GM19455 (cell line): ENCODE data around the gene SMIM35.

Experiments
- ATAC-seq: cut with Tn5 transposase; IDR thresholded peaks from one replicate; pipeline ENCODE4 v1.9.1; 2021; ENCODE audit not compliant: unreplicated experiment

SMIM35 gene

DNA sequence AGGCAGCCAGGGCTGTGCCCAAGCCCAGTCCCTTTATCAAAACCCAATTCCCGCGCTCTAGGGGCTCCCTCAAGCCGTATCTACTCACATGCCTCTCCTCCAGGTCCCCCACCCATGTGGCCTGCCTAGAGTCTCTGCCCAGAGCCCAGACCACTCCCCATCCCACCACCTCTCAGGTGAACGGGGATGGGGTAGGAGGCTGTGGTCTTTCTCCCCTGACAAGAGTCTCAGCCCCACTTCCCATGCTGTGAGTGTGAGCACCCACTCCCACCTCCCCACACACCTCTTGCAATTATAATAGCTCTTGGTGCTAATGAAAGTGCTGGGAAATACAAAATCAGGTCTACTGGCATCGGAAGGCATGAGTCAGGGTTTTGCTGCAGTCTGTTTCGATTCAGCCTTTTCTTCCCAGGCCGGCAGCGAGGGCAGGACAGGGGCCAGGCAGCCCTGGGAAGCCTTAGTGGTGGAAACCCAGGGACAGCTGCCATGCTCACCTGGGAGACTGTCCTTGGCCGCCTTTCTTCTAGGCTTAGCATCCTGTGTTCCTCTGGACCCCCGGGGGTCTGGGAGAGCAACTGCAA is 26.6 kb downstream of the SMIM35 start:
- ATAC-seq = no peak

DNA sequence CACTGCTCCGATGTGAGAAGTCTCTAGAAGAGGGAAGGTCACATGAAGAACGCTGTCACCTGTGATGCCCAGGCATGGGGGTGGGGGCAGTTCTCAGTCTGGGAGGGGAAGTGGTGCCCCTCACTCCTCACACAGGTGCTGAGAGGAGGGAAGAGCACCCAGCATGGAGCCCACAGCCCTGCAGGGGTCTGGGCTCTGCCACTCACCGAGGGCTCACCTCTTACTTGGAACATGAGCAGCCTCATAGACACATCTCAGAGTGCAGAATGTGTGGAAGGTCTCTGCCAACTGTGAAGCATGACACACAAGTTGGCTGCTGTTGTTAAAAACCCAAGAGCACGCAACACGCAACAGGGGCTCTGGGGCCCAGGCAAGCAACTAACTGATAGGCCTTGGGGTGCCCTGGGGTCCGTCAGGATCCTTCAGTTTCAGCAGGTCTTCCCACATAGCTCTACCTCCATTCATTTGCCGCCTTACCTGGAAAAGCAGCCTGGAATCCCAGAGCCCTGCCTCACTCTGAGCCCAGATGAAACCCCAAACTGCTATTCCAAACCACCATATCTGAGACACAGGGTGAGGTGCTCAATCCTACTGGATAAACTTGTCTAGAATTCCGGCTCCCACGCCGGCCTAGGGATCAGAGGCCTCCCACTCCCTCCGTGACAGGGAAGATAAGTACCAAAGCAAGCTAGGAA is 27.4 kb downstream of the SMIM35 start:
- no peak for ATAC-seq

DNA sequence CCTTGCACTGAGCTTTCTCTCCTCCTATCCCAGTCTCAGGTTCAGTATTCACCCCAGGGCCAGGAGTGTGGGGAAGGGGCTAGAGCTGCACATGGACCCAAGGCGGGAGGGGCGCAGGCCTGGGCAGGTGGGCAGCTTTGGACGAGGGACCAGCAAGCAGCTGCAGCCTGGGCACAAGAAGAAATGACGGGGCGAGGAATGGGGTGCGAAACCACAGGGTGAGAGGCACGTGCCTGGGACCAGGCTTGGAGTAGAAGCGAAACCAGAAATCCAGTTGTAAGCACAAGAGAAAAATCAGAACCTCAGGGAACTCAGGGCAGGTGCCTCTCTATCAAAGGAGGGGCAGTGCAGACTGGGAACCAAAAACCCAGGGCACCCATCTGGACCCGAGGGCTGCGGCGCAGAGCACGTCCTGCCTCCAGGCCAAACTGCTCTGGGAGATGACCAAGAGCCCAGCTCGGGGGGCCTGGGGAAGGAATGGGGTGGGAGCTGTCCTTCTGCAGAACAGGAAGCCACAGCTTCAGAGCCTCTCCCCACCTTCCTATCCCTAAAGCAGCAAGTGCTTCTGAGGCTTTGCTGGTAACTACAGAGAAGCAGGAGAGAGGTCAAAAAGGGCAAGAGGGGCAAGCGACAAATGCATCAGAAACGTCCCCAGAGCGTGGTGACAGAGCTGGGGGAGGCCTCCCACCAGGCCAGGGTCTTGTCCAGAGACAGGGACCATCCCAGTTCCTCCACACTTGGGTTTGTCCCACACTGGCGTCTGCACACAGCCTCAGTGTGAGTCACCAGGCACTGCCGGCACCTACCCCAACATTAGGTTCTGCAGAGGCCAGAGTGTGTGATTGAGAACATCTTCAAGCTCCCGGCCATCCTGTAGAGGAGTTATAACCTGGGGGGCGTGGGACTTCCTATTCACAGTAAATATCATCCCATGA is 28.2 kb downstream of the SMIM35 start:
- no peak for ATAC-seq

DNA sequence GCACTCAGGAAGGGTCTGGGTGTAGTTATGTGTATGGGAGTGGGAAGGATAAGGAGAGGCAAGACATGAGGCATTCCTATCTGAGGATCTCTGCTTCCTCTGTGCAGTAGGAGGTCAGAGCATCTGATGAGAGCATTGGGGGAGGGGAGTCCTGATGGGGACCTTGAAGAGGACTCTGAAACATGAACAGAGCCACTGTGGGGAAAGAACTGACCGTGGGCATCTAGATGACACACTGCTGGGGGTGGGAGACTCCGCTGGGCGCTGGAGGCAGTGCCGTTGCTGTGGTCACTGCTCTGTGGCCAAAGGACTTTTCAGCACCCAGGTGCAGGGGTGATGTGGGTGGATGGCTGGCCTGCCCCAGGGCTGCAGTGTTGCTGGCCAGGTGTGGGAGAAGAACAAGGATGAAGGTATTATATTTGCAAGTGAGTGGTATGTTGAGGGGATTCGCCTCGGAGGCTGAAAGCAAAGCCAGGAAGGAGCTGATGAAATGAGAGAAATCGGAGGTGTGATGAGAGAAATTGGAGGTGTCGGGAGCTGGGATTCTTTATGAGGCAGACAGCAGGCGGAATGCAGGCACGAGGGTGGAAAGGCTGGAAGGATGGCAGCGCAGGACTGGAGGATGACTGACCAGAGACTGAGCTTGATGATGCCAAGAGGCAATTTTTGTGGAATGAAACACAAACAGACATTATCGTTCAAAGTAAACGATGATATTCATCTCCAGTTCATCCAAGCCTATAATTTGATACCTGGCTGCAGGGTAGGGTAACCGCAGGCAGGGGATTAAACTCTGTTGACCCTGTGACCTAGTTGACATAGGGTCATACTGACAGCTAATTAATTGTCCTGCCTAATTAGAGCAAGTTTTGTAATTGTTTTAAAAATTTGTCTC is 29.3 kb downstream of the SMIM35 start:
- ATAC-seq = no peak

DNA sequence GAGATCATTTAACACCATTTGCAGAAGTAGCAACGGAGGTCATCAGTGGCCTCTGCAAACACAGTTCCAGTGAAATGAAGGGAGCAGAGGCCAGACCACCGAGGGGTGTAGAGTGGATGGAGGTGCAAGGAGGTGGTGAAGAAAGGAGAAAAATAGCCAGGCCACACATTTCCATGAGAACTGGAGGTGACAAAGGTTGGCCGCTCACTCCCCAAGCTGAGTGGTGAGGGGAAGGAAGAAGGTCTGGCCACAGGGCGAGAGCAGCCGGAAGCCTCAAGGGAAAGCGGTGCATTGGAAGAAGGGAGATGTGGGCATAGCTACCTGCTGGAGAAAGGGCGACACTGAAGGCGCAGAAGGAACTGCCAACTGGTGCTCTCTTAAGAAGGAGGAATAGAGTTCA is 30.0 kb downstream of the SMIM35 start:
- ATAC-seq = no peak

DNA sequence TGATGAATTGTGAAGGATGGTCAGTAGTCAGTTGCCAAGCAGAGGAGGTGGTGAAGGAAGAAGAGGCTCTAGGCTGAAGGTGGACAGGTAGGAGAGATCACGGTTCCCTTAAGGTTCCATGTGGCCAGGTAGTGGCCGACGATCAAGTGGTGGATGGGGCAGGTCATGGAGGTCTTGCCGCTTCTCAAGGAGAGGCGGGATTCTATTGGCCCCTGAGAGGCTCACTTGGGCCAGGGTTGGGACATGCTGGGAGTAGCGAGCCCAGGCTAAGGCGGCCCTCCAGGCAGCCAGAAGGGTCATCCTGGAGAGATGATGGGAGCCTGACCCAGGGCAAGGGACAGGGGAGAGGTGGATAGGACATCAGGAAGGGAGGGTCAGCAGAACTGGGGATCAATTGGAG is 30.8 kb downstream of the SMIM35 start:
- no peak for ATAC-seq

DNA sequence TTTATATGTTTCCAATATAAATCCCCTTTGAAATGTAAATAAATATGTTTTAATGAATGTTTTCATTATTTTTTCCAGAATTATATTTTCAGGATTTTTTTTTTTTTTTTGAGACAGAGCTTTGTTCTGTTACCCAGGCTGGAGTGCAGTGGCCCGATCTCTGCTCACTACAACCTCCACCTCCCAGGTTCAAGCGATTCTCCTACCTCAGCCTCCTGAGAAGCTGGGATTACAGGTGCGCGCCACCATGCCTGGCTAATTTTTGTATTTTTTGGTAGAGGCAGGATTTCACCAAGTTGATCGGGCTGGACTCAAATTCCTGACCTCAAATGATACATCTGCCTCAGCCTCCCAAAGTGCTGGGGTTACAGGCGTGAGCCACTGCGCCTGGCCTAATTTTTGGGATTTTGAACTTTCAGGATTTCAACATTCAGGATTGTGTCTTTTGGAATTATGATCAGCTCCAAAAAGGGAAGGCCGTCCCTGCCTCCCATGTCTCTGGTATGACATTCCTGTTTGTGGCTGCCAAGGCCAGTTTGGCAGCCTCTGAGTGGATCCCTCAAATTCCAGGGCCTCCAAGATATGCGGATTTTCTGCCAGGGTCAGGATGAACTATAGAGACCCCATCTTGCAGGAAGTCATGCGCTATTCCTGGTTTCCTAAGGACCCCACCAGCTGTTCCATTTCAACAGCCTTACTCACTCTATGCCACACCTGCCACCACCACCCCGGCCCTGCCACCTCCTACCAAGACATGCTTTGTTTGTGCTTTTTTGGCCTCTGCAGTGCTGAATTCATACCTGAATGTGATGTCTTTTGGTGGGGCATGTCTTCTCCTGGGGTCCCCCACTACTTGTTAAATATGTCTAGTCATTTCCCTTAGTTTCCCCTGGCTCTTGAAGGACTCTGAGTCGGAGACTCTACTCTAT is 31.8 kb downstream of the SMIM35 start:
- no peak for ATAC-seq

DNA sequence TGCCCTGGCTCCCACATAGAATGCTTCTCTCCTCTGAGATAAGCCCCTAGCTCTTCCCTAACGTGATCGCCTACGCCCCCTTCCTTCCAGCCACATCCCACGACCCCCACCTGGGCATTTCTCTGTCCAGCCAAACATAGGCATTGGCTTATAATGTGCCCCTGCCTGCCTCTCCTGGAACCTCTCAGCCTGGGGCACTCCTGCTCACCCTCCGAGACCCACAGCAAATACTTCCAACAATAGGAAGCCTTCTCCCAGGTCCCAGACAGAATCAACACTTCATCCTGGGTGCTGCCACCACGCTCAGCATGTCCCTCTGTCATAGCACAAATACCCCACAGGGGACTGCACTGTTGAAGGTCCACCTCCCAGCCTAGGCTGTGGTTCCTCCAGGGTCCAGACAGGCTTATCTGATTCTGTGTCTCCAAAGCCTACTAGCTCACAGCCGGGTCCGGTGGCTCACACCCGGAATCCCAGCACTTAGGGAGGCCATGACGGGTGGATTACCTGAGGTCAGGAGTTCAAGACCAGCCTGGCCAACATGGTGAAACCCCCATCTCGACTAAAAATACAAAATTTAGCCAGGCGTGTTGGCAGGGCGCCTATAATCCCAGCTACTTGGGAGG is 34.1 kb downstream of the SMIM35 start:
- ATAC-seq = no peak

DNA sequence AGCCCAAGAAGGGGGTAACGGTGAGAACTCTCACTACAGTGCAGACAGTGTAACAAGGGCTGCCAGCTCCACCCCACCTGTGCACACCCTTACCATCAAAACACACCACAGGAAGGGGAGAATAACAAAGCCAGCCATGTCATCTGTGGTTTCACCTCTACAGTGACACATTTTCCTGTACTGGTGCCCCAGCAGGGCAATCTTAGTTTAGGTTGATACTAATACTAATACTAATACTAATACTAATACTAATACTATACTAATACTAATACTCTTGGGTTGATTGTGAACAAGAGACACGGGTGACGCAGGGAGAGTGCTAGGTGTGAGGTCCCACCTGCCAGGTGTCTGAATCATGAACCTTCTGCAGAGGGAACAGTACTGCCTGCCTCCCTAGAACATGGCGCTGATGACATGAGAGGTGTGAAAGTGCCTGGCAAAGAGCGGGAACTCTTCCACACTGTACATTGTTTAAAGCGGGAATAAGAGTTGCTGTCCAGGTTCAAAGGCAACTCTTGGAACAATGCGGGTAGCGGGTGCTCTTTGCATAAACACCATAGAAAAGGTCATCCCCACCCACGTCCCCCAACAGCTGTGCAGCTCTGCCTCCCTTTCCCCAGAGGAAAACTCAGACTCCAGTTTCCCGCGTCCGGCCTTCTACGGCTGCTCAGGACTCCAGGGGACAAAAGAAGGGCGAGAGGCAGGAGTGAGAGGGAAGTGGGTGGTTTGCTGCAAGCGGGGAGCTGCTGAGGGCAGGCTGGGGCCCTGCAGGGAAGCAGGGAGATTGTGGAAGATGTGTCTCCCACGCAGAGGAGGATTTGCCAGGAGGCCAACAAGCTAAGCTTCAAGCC is 34.9 kb downstream of the SMIM35 start:
- no peak for ATAC-seq

DNA sequence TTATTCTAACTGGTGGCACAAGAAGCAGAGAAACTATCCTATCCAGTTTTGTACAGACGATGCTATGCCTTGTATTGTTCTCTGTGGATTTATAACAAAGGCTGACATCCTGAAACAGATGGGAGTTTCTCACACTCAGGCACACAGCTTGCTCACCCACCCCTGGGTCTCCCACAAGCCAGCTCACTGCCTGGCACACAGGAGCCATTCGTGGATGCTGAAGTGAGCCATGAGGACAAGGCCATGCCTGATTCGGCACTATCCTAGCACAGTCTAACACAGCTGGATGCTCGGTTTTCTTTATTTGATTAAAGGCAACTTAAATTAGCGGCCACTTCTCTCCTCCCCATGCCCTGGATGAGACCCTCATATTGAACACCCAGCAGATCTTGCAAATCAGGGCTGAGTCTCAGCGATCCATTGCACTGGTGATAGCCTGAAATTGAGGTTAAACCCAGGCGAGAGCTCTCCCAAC is 35.6 kb downstream of the SMIM35 start:
- no peak for ATAC-seq

DNA sequence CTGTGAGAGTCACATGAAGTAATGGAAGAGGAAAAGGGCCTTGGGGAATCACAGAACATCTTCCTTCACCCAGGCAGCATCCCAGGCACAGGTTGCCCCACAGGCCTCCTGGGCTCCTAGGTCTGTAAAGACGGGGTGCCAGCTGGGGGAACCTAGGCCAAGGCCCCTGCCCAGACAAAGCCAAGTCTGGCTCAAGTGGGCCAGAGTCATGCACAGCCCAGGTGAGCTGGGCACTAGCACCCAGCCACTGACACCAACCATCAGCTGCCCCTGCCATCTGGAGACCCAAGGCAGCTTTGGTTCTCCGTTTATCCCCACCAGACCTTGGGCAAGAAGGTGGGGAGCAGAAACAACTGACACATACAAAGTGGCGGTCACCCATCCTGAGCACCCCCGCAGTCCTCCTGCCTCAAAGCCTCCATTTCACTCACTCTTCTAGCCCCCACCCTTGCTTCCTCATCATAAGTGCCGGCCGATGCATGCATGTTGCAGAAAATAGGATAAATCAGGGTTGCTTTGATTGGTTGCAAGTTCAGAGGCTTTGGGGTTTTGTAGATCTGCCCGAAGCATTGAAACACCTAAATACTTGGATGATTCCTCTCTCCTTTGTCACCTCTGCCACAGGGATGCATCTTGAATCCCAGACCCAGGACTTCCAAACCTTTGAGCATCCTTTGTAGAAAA is 36.4 kb downstream of the SMIM35 start:
- no peak for ATAC-seq

DNA sequence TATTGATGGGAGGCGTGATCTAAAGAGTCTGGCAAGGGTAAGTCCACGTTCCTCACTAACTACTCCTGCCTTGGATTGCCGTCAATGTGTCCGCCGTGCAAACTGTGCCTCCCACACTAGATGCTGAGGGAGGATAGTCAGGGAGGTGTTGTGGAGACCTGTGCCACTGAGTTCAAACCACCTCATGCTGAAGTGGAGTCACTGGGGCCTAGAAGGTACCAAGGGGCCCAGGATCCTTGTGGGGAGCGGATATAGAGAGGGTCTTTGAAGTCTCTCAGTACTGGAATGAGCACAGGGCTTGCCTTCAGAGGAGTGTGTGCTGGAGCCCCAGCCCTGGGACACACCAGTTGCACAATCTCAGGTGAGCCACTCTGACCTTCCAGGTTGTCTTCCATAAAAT is 37.0 kb downstream of the SMIM35 start:
- ATAC-seq = no peak

DNA sequence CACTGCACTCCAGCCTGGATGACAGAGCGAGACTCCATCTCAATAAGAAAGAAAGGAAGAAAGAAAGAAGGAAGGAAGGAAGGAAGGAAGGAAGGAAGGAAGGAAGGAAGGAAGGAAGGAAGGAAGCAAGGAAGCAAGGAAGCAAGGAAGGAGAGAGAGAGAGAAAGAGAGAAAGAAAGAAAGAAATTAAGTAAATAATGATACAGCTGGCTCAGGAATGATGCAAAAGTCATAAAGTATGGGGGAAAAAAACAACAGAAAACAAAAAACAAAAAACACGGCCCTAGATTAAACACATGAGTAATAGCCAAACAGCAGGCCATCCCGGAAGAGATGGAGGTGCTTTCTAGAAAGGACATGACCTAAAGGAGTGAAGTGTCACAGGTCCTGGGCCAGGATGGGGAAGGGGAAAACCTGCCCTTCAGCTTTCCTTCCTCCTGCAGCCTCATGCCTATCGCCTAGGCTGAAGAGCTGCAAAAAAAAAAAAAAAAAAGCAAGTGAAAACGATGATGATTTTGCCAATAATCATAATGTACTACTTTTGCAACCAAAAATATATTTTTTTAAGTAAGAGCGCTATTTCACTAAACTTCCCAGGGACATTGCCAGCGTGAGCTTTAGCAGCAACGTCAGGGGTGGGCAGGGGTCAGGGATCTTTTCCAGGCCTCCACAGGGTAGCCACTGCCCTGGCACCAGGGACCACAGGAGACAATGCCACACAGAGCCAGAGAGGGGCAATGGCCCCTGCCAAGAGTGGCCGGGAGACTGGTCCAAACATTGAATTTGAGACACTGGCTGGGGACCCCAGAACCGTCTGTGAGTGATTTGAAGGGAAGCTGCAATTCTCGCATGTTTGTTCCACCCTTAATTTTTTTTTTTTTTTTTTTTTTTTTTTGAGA is 38.0 kb downstream of the SMIM35 start:
- ATAC-seq = no peak

DNA sequence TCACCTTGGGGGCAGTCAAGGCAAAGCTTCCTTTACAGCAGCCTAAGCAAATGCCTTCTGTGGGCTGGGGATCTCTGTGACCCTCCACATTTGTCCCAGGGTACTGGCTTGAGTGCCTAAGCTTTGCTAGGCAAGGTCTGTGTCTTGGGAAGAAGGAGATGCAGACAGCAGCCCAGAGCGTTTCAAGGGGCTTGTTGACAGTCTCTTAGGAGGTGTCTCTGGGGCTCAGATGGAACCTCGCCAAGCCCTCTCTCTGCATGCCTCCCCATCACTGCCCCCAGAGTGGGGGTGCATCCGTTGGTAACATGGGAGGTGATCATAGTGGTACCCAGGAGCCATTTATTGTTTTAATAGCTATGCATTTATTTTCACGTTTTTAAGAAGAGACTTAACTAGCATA is 39.0 kb downstream of the SMIM35 start:
- ATAC-seq = no peak

DNA sequence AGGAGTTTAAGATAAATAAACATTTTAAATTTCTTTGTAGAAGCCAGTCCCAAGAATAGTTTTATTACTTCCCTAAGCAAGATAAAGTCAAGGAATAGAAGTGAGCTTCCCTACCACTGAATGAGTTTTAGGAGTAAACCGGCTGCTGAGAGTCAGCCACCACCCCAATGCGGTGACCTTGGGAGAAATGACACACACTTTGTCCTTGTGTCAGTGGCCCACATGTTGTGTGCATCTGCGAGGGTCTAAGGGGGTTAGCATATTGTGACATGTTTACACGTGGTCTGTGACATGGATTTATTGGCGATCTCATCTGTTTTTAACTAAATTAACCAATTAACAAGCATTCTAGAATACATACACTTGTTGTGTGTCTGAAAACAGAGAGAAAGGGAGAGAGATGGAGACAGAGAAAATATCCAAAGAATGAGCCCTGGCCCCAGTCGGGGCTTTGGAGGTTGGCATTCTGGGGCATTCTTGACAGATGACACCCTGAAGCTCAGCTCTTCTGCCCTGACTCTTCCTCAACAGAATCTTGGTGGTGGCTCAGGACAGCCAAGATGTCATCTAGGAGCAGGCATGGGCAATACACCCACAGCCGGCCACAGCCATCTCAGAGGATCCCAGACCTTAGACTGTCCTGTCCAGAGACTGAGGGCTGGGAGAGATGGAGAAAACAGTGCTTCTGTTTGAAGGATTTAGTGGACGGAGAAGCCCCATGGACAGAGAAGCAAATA is 39.6 kb downstream of the SMIM35 start:
- ATAC-seq = no peak
